Activated CD4-positive, CD25-positive, alpha-beta regulatory T cell treated with anti-CD3 and anti-CD28 coated beads, Interleukin-2, amount 50 U/mL, for 24 hours (primary cell): ENCODE results near the gene PDIA2.
"Not testable (repeated sequence)": the region's sequence is repeated elsewhere in the genome, so short reads cannot be mapped to it uniquely, and the experiment has no call there.

Experiments
- ATAC-seq, 2 donors: fragments of 150-1000 bp; cut with Tn5 transposase; one replicate each; pipeline ENCODE4 v1.10.0; 2021; ENCODE audit warnings: mild to moderate bottlenecking in 1 of 2, moderate library complexity in 1 of 2

Gene PDIA2

GRCh38 chr16:264440-264951 lies 18.5 kb upstream of the PDIA2 start:
- ATAC-seq = no peak

GRCh38 chr16:265002-265529 lies 17.9 kb upstream of the PDIA2 start:
- ATAC-seq = no peak

GRCh38 chr16:265711-266110 lies 17.3 kb upstream of the PDIA2 start:
- ATAC-seq = no peak

- ATAC-seq = no peak
Observed at GRCh38 chr16:266258-267164, 16.5 kb upstream of the PDIA2 start.

- ATAC-seq = not testable (repeated sequence)
Observed at GRCh38 chr16:267562-267961, 15.4 kb upstream of the PDIA2 start.

- ATAC-seq = no peak
Observed at GRCh38 chr16:268141-269053, 14.6 kb upstream of the PDIA2 start.

- no peak for ATAC-seq
Observed at GRCh38 chr16:269061-269796, 13.7 kb upstream of the PDIA2 start.

- ATAC-seq = no peak
Observed at GRCh38 chr16:270381-271255, 12.3 kb upstream of the PDIA2 start.

- no peak for ATAC-seq
Observed at GRCh38 chr16:272633-273546, 10.1 kb upstream of the PDIA2 start.

GRCh38 chr16:273547-274421 lies 9.2 kb upstream of the PDIA2 start:
- no peak for ATAC-seq

GRCh38 chr16:275041-275641 lies 7.8 kb upstream of the PDIA2 start:
- ATAC-seq = peak; percentile 33 to 41

GRCh38 chr16:275786-276232 lies 7.2 kb upstream of the PDIA2 start, which contains the start of gene RGS11:
RGS11 (minus strand) TSS chr16:275944; CDS start chr16:275911, 33 bp downstream.
- ATAC-seq = no peak

GRCh38 chr16:276426-277077 lies 6.4 kb upstream of the PDIA2 start:
- no peak for ATAC-seq

- peak; percentile 70 to 80 for ATAC-seq
Observed at GRCh38 chr16:278863-279366, 4.0 kb upstream of the PDIA2 start.

- ATAC-seq = no peak
Observed at GRCh38 chr16:279531-279930, 3.4 kb upstream of the PDIA2 start.

- ATAC-seq = no peak
Observed at GRCh38 chr16:280005-280460, 2.9 kb upstream of the PDIA2 start.

- no peak for ATAC-seq
Observed at GRCh38 chr16:280552-280951, 2.4 kb upstream of the PDIA2 start, which contains the start of gene ARHGDIG. ARHGDIG (plus strand) TSS chr16:280591; CDS start chr16:280681, 90 bp downstream.
